IPS-11a (cell line): ENCODE data around the gene NKTR.
"Not testable (repeated sequence)": the region's sequence is repeated elsewhere in the genome, so short reads cannot be mapped to it uniquely, and the experiment has no call there.

Experiments used
- H3K4me3 ChIP-seq: one replicate; pipeline ENCODE4 v1.5.1; 2013; ENCODE audit warnings: low read depth, low read length, control low read depth

Gene NKTR

GRCh38 chr3:42600111-42600957, at the start of gene NKTR:
TSS of gene NKTR (plus strand) at chr3:42600686. CDS start at chr3:42601007, 321 bp downstream.
- H3K4me3 ChIP-seq: peak within 1 kb of the TSS; percentile 85

GRCh38 chr3:42552830-42553229, 47.7 kb upstream of the NKTR start:
- no peak overlapping the region for H3K4me3 ChIP-seq

- no peak overlapping the region for H3K4me3 ChIP-seq
Observed at GRCh38 chr3:42556089-42556632, 44.3 kb upstream of the NKTR start.

GRCh38 chr3:42556817-42557216, 43.7 kb upstream of the NKTR start:
- not testable (repeated sequence) for H3K4me3 ChIP-seq

- no peak overlapping the region for H3K4me3 ChIP-seq
Observed at GRCh38 chr3:42557854-42558253, 42.6 kb upstream of the NKTR start.

- no peak overlapping the region for H3K4me3 ChIP-seq
Observed at GRCh38 chr3:42562047-42562907, 38.2 kb upstream of the NKTR start.

- H3K4me3 ChIP-seq: no peak overlapping the region
Observed at GRCh38 chr3:42569593-42570142, 30.8 kb upstream of the NKTR start.

- no peak overlapping the region for H3K4me3 ChIP-seq
Observed at GRCh38 chr3:42572278-42572677, 28.2 kb upstream of the NKTR start.

- no peak overlapping the region for H3K4me3 ChIP-seq
Observed at GRCh38 chr3:42575137-42575741, 25.2 kb upstream of the NKTR start.

- no peak overlapping the region for H3K4me3 ChIP-seq
Observed at GRCh38 chr3:42578054-42578453, 22.4 kb upstream of the NKTR start.

GRCh38 chr3:42579346-42579745, 21.1 kb upstream of the NKTR start:
- H3K4me3 ChIP-seq: not testable (repeated sequence)

GRCh38 chr3:42581400-42581708, 19.1 kb upstream of the NKTR start:
- H3K4me3 ChIP-seq: peak overlapping the region; percentile 81

GRCh38 chr3:42581709-42582473, 18.6 kb upstream of the NKTR start, which contains the start of gene SEC22C:
TSS of gene SEC22C (minus strand) at chr3:42581967. CDS start at chr3:42569046, 12,921 bp downstream.
- peak within 1 kb of the TSS; percentile 81 for H3K4me3 ChIP-seq

GRCh38 chr3:42582474-42583070, 17.9 kb upstream of the NKTR start:
- peak overlapping the region; percentile 81 for H3K4me3 ChIP-seq

GRCh38 chr3:42588625-42589024, 11.9 kb upstream of the NKTR start:
- H3K4me3 ChIP-seq: no peak overlapping the region

- no peak overlapping the region for H3K4me3 ChIP-seq
Observed at GRCh38 chr3:42589382-42590109, 10.9 kb upstream of the NKTR start.

GRCh38 chr3:42590989-42591756, 9.3 kb upstream of the NKTR start:
- H3K4me3 ChIP-seq: peak overlapping the region; percentile 73

- peak overlapping the region; percentile 73 for H3K4me3 ChIP-seq
Observed at GRCh38 chr3:42591811-42592210, 8.7 kb upstream of the NKTR start.
